Activated CD4-positive, alpha-beta memory T cell treated with anti-CD3 and anti-CD28 coated beads for 36 hours (primary cell): Measurements from ENCODE around the gene SMOC2. TPM values are rescaled to one million over a fixed set of nuclear protein-coding genes. Genes with fewer than 3 reads are reported as not detected.

Experiments used
- CTCF ChIA-PET: fragments of 350-600 bp; sonication (Branson Sonifier 250); formaldehyde crosslinking; loops from one replicate; lab custom pipeline; 2021; ENCODE audit warnings: antibody characterized with exemption, inconsistent platforms; lab: Charles Lee
- POLR2A ChIA-PET: fragments of 350-600 bp; sonication (Branson Sonifier 250); formaldehyde crosslinking; loops from one replicate; lab custom pipeline; 2021; ENCODE audit warnings: antibody characterized with exemption; lab: Charles Lee
- DNase-seq: peaks from one replicate; pipeline ENCODE4 v3.0.0-alpha.2; 2020
- H3K27ac Mint-ChIP-seq: one replicate; pipeline ENCODE4 v1.8.0; 2021; ENCODE audit warnings: mixed read lengths
- H3K27me3 Mint-ChIP-seq: one replicate; pipeline ENCODE4 v1.8.0; 2021; ENCODE audit warnings: mixed read lengths
- H3K36me3 Mint-ChIP-seq: one replicate; pipeline ENCODE4 v1.8.0; 2021; ENCODE audit warnings: mixed read lengths
- H3K4me1 Mint-ChIP-seq: one replicate; pipeline ENCODE4 v1.8.0; 2021; ENCODE audit warnings: low read depth, mixed read lengths
- H3K4me3 Mint-ChIP-seq: one replicate; pipeline ENCODE4 v1.8.0; 2021; ENCODE audit warnings: mild to moderate bottlenecking, mixed read lengths
- H3K9me3 Mint-ChIP-seq: one replicate; pipeline ENCODE4 v1.8.0; 2021; ENCODE audit warnings: mixed read lengths
- intact Hi-C: fragments of 100-400 bp; cut with micrococcal nuclease; formaldehyde crosslinking; loops from one replicate; pipeline ENCODE4 v1.15.1; 2023
- total RNA-seq, 2 experiments: library from RNA; stranded (reverse); gene quantifications; one replicate each; pipeline ENCODE4 v1.2.3, GENCODE V29; 2021

SMOC2 gene
- total RNA-seq, 2 experiments from 2014 or later, result not detected

DNA sequence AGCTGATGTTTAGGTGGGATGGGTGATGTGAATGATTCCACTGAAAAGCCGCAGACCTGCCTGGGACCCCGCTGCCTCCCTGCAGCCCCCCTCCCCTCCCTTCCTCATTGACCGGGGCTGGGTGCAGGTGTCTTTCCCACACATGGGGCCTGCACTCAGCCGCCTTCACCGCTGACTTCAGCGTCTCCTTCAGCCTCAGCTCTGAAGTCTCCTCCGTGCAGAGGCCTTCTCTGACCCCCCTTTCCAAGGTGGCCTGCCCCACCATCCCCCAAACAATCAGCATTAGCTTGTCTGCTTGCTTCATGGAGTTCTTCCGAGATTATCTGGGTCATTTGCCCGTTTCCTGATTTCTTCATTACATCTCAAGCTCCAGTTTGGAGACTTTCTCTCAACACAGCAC lies 140.7 kb downstream of the SMOC2 start:
- Mint-ChIP-seq H3K27ac (no peak overlapping the region), H3K36me3 (no peaks in the 10 kb centered on the region), H3K9me3 (no peaks in the 10 kb centered on the region), H3K4me3 (no peak overlapping the region), H3K4me1 (no peaks in the 10 kb centered on the region), H3K27me3 (peaks cover 2% of the 10 kb centered on the region)
- no peak for DNase-seq
- ChIA-PET POLR2A (no interaction called here), CTCF (no interaction called here)
- intact Hi-C loops, result no loop called here

DNA sequence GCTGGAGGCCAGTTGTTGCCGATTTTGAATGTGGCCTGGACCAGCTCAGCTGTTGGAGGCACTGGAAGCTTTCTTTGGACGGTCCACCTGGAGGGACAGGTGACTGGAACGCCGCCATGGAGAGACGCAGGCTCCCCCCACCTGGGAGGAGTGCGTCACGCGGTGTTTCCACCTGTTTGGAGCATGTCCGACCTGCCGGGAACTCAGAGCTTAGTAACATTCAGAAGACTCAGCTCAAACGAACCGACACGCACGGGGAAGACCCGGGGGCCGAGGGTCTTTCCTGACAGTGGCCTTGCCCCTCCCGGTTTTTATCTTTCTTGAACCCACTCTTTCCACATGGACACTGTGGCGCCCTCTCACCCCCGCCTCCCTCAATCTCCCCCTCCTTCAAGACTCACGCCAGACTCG lies 141.6 kb downstream of the SMOC2 start:
- Mint-ChIP-seq H3K27ac (no peak overlapping the region), H3K4me3 (no peak overlapping the region), H3K27me3 (peaks cover 8% of the 10 kb centered on the region), H3K9me3 (no peaks in the 10 kb centered on the region), H3K36me3 (no peaks in the 10 kb centered on the region), H3K4me1 (no peaks in the 10 kb centered on the region)
- no peak for DNase-seq
- intact Hi-C loops, result no loop called here
- POLR2A ChIA-PET, result no interaction called here
- CTCF ChIA-PET, result no interaction called here

DNA sequence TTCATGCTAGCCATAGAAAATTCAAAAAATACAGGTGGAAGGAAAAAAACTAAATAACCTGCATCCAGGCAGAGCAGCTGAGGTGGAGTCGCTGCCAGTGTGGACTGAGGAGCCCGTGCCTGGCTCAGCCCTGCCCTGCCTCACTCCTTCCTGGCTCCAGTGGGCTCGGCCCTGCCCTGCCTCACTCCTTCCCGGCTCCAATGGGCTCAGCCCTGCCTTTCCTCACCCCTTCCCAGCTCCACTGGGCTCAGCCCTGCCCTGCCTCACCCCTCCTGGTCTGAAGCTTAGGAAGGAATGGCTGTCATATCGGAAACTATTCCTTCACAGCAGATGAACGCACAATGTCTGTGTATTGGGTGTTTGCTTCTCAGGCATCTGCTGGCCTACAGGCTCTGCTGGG lies 142.1 kb downstream of the SMOC2 start:
- ChIA-PET POLR2A (no interaction called here), CTCF (no interaction called here)
- no peak overlapping the region for H3K27ac Mint-ChIP-seq
- peaks cover 8% of the 10 kb centered on the region for H3K27me3 Mint-ChIP-seq
- no peaks in the 10 kb centered on the region for H3K9me3 Mint-ChIP-seq
- H3K4me3 Mint-ChIP-seq, result no peak overlapping the region
- DNase-seq, result no peak
- no peaks in the 10 kb centered on the region for H3K4me1 Mint-ChIP-seq
- intact Hi-C loops, result no loop called here
- no peaks in the 10 kb centered on the region for H3K36me3 Mint-ChIP-seq

DNA sequence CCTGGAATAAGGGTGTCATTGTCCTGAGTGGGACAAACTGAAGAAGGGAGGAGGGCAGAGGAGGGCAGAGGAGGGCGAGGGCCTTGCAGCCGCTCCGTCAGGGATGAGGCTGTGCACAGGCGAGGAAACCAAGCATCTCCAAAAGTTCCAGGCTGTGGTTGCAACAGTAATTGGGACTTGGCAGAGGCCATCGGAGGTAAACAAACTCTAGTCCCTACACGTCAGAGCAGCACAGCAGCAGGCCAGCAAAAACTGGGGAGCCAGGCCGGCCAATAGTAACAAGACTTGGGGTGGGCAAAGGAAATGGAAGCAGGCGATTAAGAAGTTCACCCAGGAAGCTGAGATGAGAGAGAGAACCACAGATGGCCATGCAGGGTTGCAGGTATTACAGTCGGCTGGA lies 142.8 kb downstream of the SMOC2 start:
- Mint-ChIP-seq H3K27ac (no peak overlapping the region), H3K9me3 (no peaks in the 10 kb centered on the region), H3K4me1 (no peaks in the 10 kb centered on the region), H3K4me3 (no peak overlapping the region), H3K27me3 (peaks cover 8% of the 10 kb centered on the region), H3K36me3 (no peaks in the 10 kb centered on the region)
- ChIA-PET POLR2A (no interaction called here), CTCF (no interaction called here)
- intact Hi-C loops, result no loop called here
- DNase-seq, result no peak

DNA sequence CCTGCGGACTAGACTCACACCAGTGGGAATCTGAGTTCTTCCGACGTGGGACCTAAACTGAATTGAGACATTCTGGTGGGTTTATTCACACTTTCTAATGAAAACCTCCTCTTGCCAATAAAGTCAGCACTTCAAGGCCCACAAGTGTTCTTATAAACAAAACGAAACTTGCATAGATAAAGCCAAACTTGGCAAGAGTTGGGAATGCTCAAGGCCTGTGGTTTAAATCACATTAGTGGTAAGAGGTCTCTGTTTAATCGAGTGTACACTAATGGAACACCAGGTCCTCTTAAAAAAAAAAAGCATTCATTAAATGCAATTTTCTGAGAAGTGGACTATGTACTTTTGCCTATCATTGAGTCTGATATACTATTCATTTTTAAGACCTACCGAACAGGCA lies 143.3 kb downstream of the SMOC2 start:
- Mint-ChIP-seq H3K4me3 (no peak overlapping the region), H3K27ac (no peak overlapping the region), H3K36me3 (no peaks in the 10 kb centered on the region), H3K27me3 (peaks cover 8% of the 10 kb centered on the region), H3K9me3 (no peaks in the 10 kb centered on the region), H3K4me1 (no peaks in the 10 kb centered on the region)
- ChIA-PET CTCF (no interaction called here), POLR2A (no interaction called here)
- DNase-seq, result no peak
- intact Hi-C loops, result no loop called here

DNA sequence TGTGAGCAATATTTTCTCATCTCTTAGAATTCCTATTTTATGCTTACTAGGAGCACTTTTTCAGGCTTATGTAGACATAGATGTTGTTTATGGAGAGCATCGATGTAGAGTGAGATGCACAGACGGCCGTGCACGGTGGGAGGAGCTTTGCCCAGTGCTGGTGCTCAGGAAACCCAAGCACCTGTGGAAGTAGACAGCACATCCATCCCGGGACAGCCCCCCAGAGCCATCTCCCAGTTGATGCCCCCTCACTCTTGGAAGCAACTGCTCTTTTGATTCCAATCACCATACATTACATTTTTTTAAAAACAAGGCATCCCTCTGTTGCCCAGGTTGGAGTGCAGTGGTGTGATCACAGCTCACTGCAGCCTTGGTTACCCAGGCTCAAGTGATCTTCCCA lies 143.7 kb downstream of the SMOC2 start:
- no peak overlapping the region for H3K27ac Mint-ChIP-seq
- POLR2A ChIA-PET, result no interaction called here
- CTCF ChIA-PET, result no interaction called here
- H3K4me3 Mint-ChIP-seq, result no peak overlapping the region
- H3K27me3 Mint-ChIP-seq, result peaks cover 8% of the 10 kb centered on the region
- no peaks in the 10 kb centered on the region for H3K4me1 Mint-ChIP-seq
- H3K9me3 Mint-ChIP-seq, result no peaks in the 10 kb centered on the region
- H3K36me3 Mint-ChIP-seq, result no peaks in the 10 kb centered on the region
- intact Hi-C loops, result no loop called here
- no peak for DNase-seq

DNA sequence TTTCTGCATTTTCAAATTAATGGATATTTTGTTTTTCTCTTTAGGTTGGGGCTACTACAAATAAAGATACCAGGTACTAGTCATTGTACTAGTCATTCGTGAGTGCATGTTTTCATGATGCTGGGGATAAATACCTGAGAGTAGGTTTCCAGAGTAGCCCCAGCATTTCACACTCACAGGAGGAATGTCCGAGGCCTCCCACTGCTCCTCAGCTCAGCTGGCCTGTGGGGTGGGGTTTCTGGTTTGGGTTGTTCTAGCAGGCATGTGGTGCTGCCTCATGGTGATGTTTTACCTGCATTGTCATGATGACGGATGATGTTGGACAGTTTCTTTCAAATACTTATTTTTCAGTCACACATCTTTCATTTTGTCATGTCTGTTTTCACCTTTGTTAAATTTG lies 144.5 kb downstream of the SMOC2 start:
- Mint-ChIP-seq H3K4me1 (no peaks in the 10 kb centered on the region), H3K4me3 (no peak overlapping the region), H3K9me3 (no peaks in the 10 kb centered on the region), H3K27me3 (peaks cover 8% of the 10 kb centered on the region), H3K36me3 (no peaks in the 10 kb centered on the region), H3K27ac (no peak overlapping the region)
- no peak for DNase-seq
- ChIA-PET POLR2A (no interaction called here), CTCF (no interaction called here)
- intact Hi-C loops, result no loop called here

DNA sequence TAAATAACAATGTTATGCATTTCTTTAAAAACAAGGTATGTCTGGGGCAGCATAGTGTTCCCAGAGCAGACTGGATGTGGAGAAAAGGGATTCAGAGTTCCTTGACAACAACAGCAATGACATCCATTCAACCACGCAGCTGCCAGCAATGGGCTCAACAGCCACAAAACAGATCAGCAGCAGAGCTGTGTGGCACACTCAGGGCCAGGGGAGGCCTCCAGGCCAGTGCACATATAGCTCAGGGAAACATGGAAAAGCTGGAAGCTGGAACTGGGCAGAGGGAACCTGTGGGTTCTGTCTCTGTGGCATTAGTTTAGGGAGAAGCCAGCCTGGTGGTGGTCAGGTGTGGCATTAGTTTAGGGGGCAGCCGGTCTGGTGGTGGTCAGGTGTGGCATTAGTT lies 148.3 kb downstream of the SMOC2 start:
- H3K27ac Mint-ChIP-seq, result no peak overlapping the region
- H3K4me3 Mint-ChIP-seq, result no peak overlapping the region
- no peaks in the 10 kb centered on the region for H3K9me3 Mint-ChIP-seq
- peaks cover 5% of the 10 kb centered on the region for H3K27me3 Mint-ChIP-seq
- POLR2A ChIA-PET, result no interaction called here
- H3K4me1 Mint-ChIP-seq, result no peaks in the 10 kb centered on the region
- DNase-seq, result no peak
- intact Hi-C loops, result no loop called here
- H3K36me3 Mint-ChIP-seq, result no peaks in the 10 kb centered on the region
- CTCF ChIA-PET, result no interaction called here

DNA sequence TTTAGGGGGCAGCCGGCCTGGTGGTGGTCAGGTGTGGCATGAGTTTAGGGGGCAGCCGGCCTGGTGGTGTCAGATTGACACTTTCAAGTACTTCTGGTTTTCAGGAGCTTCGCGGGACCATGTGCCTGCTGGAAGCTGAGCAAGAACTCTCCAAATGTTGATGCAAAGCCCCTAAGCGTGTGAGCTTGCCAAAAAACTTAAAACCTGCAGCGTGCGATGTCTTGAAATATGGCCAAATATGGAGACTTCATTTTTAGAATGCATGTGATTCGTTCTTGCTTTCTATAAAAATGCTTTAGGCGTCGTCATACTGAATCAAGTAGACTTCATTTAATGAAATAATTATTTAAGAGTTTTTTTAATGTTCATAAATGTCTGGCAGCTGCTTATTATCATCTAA lies 149.4 kb downstream of the SMOC2 start:
- no peak for DNase-seq
- intact Hi-C loops, result no loop called here
- Mint-ChIP-seq H3K27me3 (peaks cover 5% of the 10 kb centered on the region), H3K4me3 (no peak overlapping the region), H3K27ac (no peak overlapping the region), H3K4me1 (no peaks in the 10 kb centered on the region), H3K9me3 (no peaks in the 10 kb centered on the region), H3K36me3 (no peaks in the 10 kb centered on the region)
- ChIA-PET POLR2A (no interaction called here), CTCF (no interaction called here)

DNA sequence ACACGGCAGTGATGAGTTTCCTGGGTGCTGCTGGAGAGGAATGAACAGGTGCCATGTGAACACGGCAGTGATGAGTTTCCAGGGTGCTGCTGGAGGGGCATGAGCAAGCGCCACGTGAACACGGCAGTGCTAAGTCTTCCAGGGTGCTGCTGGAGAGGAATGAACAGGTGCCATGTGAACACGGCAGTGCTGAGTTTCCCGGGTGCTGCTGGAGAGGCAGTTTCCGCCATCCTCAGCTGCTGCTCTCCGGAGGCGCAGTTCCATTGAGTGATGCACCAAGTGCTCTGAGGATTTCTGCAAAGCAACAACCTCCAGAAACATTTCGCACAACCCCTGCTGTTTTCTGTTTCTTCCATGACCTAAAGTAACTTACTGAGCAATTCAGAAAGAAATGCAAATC lies 155.4 kb downstream of the SMOC2 start:
- Mint-ChIP-seq H3K27ac (no peak overlapping the region), H3K9me3 (no peaks in the 10 kb centered on the region), H3K27me3 (no peaks in the 10 kb centered on the region), H3K4me1 (no peaks in the 10 kb centered on the region), H3K4me3 (no peak overlapping the region), H3K36me3 (no peaks in the 10 kb centered on the region)
- intact Hi-C loops, result no loop called here
- DNase-seq, result no peak
- POLR2A ChIA-PET, result no interaction called here
- CTCF ChIA-PET, result no interaction called here

DNA sequence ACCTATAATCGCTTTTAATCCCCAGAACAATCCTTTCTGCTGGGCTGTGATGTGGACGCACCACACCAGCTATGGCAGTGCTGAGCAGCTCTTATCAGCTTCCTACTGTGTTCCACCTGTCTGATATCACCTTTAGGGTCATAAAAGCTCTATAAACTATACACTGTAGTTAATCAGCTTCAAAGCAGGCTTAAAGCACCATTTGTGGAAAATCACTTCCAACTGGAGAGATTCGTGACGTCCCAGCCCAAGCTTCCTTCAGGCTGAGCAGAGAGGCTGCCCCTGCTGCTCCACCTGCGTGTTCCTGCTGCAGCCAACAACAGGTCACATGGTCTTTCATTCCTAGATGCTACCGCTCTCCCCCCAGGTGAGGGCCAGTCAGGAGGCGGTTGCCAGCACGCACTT lies 156.5 kb downstream of the SMOC2 start:
- Mint-ChIP-seq H3K27ac (no peak overlapping the region), H3K4me3 (no peak overlapping the region), H3K36me3 (no peaks in the 10 kb centered on the region), H3K9me3 (no peaks in the 10 kb centered on the region), H3K4me1 (no peaks in the 10 kb centered on the region), H3K27me3 (peaks cover 1% of the 10 kb centered on the region)
- intact Hi-C loops, result no loop called here
- no peak for DNase-seq
- POLR2A ChIA-PET, result no interaction called here
- CTCF ChIA-PET, result no interaction called here

DNA sequence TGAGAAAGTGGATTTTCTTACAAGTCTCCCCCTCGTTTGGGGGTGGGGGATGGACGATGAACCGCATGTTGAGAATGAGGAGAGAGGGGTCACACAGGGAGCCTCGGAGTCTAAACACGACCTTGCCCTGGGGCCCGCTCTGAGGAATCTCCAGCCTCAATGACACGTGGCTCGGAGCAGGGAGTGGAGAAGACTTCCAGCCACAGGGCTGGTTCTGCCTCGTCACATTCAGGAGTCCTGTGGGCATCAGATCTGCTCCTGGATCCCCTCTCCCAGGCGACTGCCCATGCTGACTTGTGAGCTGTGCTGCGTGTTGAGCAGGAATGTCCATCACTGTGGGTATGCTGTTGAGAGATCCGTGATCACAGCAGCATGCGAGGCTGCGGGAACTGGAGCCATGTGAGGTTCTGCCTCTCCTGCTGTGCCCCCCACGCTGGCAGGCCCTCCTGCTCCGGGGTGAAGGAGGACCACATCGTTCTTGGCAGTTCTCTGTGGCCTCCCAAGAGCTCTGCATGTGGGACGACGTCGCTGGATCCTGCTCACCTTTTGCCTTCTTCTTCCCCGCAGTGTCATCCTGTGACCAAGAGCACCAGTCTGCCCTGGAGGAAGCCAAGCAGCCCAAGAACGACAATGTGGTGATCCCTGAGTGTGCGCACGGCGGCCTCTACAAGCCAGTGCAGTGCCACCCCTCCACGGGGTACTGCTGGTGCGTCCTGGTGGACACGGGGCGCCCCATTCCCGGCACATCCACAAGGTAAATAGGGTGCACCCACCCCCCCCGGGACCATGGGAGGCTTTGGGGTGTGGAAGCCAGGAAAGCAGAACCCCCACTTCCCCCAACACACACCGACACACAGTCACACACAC lies 157.5 kb downstream of the SMOC2 start:
- intact Hi-C loops, result no loop called here
- Mint-ChIP-seq H3K27me3 (peaks cover 5% of the 10 kb centered on the region), H3K4me1 (no peaks in the 10 kb centered on the region), H3K9me3 (no peaks in the 10 kb centered on the region), H3K4me3 (no peak overlapping the region), H3K27ac (no peak overlapping the region), H3K36me3 (no peaks in the 10 kb centered on the region)
- ChIA-PET CTCF (no interaction called here), POLR2A (no interaction called here)
- no peak for DNase-seq

DNA sequence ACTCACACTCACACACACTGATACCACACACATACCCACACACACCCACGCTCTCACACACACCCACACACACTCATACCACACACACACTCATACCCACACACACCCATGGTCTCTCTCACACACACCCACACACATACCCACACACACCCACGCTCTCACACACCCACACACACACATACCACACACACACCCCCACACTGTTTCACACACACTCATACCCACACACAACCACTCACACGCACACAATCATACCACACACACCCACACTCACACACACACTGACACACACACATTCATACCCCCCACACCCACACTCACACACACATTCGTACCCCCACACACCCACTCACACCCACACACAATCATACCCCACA lies 158.1 kb downstream of the SMOC2 start:
- no peaks in the 10 kb centered on the region for H3K36me3 Mint-ChIP-seq
- H3K4me3 Mint-ChIP-seq, result no peak overlapping the region
- peaks cover 5% of the 10 kb centered on the region for H3K27me3 Mint-ChIP-seq
- H3K27ac Mint-ChIP-seq, result no peak overlapping the region
- no peak for DNase-seq
- H3K9me3 Mint-ChIP-seq, result no peaks in the 10 kb centered on the region
- POLR2A ChIA-PET, result no interaction called here
- CTCF ChIA-PET, result no interaction called here
- intact Hi-C loops, result no loop called here
- no peaks in the 10 kb centered on the region for H3K4me1 Mint-ChIP-seq
